HG02610 (cell line): Measurements from ENCODE around the gene PLPPR1.

Experiments used
- ATAC-seq: cut with Tn5 transposase; IDR thresholded peaks from one replicate; pipeline ENCODE4 v1.9.1; 2021; ENCODE audit warnings: mild to moderate bottlenecking, moderate library complexity; ENCODE audit not compliant: unreplicated experiment

Gene PLPPR1

DNA sequence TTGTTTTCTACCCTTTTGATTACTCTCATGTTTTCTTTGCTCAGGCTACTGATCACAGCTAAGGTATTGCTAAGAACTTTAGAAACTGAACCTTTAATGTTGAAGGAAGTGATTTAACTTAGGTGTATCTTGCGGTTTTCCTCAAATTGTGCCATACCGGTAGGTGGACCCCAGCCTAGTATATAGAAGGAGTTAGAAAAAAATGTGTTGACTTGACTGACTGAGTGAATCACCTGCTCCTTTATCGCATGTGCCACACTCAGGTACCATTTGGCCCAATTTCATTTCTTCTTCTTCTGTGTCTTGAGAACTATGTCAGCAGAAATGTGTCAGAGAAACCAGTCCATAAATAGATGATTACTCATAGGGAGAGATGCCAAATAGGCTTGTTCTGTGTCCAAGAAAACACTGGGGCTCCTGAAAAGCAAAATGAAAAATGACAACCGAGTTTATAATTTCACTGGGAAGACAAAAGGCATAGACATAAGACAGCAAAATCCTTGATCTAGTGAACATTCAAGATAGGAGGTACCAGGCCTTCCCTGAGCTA is 19.4 kb downstream of the PLPPR1 start:
- no peak for ATAC-seq

DNA sequence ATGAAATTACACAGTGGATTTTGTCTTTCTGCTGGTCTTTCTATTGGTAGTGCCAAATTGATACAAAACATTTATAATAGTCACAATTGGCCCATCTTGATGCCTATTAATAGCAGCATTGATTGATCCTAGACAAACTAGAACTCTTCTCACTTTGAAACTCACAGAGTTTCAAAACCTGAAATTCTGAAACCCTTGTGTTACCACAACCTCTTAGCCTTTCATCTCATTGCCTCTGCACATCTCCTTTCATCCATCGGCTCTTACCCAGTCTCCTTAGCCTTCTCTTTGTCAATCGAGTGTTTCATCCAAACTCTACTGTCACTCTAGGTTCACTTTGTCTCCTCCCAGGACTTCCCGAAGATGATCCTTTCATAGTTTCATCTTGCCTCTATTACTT is 22.1 kb downstream of the PLPPR1 start:
- ATAC-seq, result no peak

DNA sequence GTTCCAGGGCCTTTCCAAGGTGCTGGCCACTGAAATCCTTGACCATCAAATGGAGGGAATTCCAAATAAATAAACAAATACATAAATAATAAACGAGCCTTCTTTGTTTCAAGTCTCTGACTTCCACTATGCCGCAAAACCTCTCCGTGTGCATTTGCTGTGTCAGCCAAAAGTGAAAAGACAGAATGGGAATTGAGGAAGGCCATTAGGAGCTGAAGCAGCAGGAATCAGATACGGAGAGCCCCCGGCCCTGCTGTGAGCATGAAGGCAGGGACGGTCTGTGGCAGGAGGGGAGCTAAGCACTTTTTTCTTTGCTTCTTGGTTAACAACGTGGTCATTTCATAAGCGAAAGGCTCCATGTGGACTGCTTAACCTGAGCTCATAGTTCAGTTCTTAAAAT is 26.1 kb downstream of the PLPPR1 start:
- no peak for ATAC-seq

DNA sequence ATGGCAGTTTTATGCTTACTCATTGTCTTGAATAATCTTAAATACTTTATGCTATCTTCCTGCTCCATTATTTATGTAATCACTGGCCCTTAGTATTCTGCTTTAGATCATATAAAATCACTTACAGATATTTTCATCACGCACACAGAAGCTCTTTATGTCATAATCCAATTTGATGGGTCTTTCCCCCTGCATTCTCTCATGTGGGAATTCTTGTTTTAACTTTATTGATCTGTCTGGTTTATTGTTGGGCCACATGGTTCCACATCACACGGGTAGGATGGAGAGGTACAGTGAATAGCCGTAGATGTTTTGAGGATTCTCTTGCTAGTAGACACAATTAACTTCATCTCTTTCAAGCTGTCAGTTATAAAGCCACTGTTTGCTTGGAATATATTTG is 27.0 kb downstream of the PLPPR1 start:
- no peak for ATAC-seq

DNA sequence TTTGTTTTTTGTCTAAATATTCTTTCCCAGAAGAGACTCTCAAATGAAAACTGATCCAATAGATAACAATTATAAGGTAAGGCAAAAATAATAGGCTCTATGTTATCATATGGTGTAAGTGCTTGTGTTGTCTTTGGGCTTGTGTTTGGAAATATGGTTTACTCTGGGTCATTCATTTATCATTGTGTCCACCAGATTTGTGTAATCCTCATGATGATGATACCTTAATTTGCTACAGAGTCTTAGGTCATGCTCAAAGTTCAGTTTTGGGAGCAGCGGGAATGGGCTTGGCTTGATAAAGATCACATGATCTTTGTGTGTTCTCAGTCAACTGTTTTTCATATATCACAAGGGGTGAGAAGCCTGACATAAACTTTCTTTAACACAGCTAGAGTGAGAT is 34.2 kb downstream of the PLPPR1 start:
- ATAC-seq, result no peak

DNA sequence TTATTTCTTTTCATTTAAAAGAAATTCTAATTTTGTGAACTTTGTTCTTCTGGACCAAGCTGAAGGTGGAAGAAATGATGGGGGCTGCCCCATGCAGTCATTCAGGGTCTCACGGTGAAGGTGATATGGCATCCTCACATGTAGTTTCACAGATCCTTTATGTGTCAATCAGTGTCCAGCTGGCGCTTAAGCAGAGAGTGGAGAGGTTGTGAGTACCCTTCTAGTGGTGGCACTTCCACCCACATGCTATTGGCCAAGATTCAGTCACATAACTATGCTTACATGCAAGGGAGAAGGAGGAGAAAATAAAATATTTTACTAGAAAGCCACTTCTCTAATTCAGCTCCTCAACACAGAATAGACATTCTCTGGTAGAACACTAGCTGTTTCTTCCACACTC is 34.7 kb downstream of the PLPPR1 start:
- ATAC-seq, result no peak

DNA sequence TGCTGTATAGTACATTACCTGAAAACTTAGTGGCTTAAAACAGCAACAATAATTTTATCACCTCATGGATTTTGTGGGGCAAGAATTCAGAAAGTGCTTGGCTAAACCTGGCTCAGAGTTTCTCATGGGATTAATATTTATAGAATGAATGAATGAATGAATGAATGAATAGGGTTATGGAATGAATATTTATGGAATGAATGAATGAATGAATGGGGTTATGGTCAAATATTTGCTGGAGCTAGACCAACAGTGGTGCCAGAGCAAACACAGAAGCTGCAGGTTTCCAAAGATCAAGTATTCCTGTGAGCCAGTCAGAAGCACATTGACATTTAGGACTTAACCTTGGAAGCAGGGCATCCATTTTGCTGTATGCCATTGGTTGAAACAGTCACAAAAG is 35.7 kb downstream of the PLPPR1 start:
- ATAC-seq, result no peak

DNA sequence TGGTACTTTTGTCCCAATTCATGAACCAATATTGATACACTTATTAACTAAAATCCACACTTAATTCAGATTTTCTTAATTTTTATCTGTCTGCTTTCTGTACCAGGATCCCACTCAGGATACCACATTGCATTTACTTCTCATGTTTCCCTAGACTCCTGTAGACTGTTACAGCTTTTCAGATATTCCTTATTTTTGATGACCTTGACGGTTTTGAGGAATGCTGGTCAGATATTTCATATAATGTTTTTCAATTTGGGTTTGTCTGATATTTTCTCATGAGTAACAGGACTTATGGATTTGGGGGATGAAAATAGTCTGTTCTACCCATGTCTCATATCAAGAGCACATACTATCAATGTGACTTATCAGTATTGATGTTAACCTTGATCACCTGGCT is 37.4 kb downstream of the PLPPR1 start:
- ATAC-seq, result no peak

DNA sequence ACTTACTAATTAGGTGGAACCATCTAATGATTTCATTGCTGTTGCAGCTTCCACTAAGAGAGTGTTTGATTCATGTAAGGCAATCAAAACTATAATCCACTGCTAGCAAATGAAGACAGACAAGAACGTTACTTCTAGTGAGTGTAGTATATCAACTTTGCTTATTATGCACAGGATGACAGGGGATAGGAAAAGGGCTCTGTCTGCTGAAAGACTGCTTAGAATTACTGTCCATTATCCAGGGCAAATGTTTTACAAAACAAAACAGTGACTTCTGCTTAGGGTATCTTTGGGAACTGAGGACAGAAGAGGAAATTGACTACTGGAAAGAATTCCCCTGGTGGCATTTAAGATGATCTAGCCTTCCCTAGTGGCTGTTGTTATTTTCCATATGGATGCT is 40.2 kb downstream of the PLPPR1 start:
- no peak for ATAC-seq

DNA sequence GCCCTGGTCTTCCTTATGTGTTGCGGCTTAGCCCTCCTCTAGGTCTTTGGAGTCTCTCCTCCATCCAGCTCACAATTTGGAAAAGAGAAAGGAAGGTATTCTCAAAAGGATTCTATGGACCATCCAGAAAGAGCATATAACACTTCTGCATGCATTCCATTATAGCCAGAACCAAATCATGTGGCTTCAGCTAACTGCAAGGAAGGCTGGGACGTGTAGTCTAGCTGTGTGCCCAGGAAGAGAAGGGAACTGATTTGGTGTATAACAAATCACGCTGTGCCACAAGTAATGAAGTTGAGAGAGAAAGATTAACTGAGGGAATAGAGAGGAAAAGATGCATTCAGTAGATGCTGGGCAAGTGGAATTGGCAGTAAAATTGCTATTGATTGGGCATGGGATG is 43.7 kb downstream of the PLPPR1 start:
- no peak for ATAC-seq

DNA sequence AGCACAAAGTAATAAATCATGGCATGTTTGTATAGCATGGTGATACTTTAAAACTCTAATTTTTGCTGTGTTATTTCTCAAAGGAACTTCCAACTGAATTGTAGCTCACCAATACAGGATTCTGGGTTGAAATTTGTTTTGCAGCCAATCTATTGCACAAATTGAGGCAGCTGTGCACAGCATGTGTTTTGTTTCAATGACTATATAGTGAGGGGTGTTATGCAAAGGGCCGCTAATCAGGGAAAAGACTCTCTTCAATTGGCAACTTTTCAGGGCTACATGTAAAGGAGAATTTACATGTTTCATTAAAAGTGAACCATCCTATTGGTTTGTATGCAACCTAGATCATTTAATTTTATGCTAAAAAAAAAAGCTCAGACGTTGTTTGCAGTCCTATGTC is 44.6 kb downstream of the PLPPR1 start:
- ATAC-seq, result no peak

DNA sequence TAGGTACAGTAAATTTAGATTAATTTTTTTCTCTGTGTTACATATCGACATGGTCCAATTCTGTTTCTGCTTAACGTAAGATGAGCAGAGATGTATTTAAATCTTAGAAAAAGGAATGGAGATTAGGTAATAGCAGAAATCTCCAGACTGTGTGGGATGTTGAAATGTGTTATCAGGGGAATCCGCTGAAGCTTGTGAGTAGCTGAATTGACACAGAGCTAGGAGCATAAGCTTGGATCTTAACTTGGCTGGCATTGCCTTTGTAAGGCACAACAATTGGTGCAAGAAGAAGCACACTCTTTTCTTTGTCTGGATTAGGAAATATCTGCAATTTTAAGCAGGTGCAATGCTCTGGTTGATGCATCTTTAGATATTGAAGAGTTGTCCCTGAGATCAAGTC is 53.1 kb downstream of the PLPPR1 start:
- ATAC-seq, result no peak

DNA sequence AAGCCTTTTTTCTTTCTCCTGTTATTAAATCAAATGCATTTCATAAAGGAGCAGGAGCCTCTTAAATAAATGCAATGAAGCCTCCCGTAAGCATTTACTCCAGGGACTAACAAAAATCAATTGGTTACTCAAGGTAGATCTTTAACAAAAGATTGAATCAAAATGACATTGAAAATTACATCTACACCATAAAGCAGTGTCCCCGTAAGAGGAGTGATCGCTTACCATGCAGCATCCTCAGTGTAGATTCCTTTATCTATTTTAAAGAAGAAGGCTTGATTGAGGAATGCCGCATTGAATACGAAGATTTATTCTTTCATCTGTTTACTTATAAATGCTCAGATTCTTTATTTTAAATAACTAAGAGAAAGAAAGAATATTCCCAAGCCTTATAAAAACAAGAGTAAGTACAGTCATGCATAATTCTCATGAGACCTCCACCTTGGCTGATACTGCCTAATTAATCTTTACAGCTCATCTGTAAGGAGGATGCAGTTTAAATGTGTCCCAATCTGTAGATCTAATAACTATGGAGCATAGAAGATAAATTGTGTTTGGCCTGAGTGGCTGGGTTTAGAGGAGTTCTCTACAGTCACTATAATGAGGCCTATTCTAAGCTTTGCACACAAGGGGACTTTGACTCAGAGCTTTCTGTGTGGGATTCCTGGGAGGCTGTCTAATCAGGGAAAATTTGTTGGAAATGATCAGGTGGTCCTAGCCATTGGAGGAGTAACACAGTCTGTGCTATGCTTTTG is 55.1 kb downstream of the PLPPR1 start:
- ATAC-seq, result no peak

DNA sequence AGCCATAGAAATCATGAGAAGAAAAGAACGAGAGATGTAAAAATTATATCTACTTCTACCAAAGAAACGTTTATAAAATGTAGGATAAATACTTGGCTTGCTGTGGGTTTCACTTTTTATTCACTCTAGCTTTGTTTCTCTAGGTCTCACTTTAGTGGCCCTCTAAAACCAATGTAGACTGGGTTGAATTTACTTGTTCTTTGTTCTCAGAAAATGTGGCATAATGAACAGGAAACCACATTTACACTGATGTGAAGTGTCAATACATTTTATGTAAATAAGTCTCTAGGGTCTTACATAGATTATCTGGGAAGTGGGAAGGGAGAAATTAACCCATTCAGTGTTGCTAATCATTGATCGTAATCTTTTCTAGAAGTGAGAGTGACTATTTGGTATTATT is 58.9 kb downstream of the PLPPR1 start:
- ATAC-seq, result no peak

DNA sequence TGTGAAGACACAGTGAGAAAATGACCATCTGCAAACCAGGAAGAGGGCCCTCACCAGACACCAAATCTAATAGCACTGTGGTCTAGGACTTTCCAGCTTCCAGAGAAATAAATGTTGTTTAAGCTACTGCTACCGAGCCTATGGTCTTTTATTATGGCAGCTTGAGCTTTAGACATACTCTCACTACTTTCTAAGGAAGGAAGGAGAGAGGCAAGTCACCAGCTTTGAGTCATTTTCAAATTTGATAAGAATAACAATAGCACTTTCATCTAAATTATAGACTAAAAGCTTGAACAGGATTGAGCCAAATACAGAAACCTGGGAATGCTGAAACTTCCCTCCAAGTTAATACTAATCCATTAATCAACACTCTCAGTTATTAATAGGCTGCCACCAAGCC is 64.4 kb downstream of the PLPPR1 start:
- no peak for ATAC-seq

DNA sequence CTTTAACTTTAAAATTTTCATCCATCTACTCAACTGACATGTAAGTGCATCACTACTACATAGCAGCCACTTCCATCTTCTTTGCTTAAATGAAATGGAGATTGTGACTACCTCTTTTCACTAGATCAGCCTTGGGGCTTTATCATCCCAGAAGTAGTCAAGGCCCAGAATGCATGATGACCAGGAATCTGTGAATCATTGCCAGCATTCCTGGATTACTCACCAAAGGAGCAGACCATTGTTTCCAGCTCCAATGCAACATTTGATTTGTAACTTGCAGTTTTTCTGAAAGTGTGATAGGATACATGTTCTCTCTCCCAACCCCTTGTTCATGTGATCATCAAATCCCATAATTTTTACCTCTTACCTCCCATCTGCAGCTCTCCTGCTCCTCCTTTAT is 65.1 kb downstream of the PLPPR1 start:
- no peak for ATAC-seq

DNA sequence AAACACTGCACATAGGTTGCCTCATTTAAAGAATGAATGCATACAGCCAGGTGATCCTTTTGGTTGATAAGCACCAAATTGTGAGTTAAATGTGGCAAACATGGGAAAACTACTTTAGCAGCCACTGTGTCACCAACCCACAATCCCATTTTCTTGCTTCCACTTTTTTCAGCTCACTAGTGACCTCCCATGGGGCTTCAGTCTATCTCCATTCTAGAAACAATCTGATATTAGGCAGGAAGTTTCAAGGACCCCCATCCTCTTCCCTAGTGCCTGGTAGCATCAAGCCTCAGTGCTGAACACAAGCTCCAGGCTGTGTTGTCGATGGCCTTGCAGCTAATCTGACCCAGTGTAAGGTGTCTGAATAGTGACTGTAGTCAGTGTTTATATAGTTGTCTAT is 66.2 kb downstream of the PLPPR1 start:
- ATAC-seq, result no peak

DNA sequence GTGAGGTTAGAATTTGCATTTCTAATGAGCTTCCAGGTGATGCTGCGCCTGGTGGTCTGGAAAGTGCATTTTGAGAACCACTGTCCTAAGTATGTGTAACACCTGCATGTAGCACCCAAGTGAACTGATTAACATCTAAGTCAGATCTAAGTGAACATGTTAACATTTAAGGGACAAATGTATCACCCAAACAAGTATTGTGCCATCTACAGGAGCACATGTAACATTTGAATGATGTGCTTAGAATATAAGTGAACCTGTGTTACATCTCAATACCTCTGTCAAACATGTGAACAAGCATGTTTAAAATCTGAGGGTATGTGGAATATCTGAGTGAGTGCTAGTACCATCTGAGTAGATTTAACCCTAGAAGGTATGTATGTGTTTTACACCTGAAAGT is 68.7 kb downstream of the PLPPR1 start:
- no peak for ATAC-seq

DNA sequence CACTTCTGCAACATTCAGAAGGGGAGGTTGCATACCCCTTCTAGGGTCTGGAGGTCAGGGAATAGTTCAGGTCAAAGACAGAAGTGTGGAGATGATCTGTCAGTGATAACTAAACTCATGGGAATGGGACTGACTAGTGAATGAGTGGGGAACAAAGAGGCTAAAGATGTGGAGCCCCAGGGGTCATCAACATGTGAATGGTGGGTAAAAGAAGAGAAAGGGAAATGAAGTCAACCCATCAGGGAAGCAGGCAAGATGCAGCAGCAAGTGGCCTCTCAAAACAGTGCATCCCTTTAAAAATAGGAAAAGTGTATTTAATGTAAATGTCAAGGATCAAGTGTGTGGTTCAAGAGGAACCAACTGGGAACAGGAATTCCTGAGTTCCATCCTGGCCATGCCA is 69.9 kb downstream of the PLPPR1 start:
- ATAC-seq, result no peak

DNA sequence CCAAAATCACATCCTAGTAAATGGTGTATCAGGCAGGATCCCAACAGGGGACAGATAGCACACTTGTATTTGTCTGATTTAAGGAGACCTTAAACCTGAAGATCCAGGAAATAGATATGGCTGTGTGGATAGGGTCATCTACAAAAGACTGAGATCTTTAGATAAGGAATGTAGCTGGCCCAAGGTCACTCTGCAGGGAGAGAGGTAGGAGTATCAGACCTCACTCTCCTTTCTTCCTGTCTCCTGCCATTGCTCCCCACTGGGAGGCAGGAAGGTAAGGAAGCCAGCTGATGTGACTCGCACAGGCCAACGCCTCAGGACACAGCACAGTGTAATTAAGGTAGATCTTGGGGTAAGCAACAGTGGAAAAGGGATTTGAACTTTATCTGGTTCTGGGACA is 85.8 kb downstream of the PLPPR1 start:
- no peak for ATAC-seq

DNA sequence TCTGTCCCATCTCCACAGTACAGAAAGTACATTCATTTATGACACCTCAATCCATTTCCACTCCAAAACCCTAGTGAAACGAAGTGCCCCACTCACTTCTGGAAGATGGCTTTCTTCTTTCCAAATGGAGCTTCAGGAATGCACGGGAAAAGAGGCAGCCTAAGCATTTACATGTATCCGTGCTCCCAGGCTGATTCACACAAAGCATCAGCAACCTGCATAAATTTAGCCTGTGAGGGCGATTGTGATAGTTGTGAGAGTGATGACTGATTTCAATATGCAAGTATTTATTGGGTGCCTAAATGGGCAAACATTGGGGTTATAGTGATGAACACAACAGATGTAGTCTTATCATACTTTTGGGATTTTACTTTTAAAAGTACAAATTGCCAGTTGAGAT is 86.6 kb downstream of the PLPPR1 start:
- no peak for ATAC-seq

DNA sequence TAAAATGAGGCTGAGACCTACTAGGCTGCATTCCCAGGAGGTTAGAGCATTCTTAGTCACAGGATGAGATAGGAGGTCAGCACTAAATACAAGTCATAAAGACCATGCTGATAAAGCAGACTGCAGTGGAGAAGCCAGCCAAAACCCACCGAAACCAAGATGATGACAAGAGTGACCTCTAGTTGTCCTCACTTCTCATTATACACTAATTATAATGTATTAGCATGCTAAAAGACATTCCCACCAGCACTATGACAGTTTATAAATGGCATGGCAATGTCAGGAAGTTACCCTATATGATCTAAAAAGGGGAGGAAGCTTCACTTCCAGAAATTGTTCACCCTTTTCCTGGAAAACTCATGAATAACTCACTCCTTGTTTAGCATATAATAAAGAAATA is 88.6 kb downstream of the PLPPR1 start:
- ATAC-seq, result no peak

DNA sequence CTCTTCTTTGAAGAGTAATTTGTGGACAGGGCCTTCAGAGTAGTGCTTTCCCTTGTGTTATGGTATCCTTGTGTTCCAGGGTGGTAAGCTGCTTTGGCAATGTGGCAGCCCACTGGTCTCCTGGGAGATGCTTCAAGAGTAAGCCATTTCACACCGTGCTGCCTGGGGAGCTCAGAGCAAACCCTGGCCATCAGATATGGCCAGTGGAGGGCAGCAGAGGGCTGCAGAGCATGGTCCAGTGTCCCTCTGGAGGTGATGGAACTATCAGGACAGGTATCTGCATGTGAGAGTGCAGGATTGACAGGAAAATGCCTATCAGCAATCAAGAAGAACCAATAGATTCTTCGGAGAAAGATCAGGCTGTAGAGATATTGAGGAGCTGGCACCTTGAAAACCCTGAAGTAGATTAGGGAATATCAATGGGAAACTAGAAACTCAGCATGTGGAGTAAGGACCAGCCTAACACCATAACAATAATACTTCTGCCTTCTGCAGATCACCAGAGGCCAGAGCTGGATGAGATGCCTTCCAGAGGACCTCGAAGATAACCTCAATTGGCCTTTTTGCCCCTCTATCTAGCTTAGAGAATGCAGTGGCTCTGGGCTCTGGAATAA is 90.8 kb downstream of the PLPPR1 start:
- peak; percentile 83 for ATAC-seq
